PFSK-1 (cell line): ENCODE data around the gene NUDT16L1.

ENCODE experiments used
- POLR2AphosphoS5 ChIP-seq: IDR thresholded peaks from 2 replicates; pipeline ENCODE4 v1.6.1; 2012; ENCODE audit warnings: low read depth, mild to moderate bottlenecking, control low read depth, low read length, moderate library complexity
- TF ChIP-seq, protein P1 (sequence below), 2 experiments: IDR thresholded peaks; 2 replicates each; pipeline versions ENCODE4 v1.6.1 to v1.8.0; 2011 to 2012; ENCODE audit warnings: low read depth in 2 of 2, low read length in 2 of 2, control low read depth in 1 of 2, inconsistent platforms in 1 of 2, mild to moderate bottlenecking in 1 of 2, moderate library complexity in 1 of 2; ENCODE audit not compliant: insufficient read depth in 1 of 2

DNA sequence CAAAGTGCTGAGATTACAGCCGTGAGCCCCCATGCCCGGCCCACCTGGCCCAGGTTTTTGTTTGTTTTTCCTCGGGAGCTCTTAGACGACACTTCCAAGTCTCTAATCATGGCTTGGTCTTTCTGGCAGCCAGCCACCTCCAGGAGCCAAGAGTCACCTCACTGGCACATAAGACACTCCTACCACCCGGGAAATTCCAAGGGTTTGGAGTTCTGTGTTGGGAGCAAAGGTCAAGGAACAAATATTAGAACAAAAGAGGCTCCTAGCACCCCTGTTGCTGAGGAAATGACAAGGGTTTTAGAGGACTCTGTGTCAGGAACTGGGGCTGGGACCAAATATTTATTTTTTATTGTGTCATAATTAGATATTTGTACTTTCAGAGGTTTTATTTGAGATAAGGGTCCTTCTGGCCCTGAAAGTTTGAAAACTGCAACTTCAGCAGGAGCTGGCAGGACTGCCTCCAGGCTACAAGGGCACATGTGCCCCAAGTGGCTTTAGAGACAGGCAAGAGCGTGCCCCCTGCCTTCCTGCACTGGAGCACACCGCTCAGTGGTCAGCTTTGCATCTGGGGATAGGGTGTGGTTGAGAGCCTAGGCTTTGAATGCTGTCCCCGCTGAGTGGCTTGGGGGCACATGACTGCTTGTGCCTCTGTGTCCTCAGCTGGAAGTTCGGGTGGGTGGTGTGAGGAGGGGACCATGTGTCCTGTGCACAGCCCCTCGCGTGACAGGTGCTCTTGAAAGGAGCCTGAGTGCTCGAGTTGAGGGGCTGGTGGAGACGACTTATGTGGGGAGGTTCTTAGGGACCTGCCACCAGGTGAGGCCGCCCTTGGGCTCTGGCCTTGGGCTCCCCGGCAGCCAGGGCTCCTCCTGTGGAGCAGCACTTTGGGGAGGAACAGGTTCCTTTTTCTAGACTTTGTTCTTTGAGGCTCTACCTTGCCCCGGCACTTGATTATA, 39.1 kb upstream of the NUDT16L1 start:
- no peak for TF ChIP-seq POLR2AphosphoS5
- TF ChIP-seq, protein P1, sequence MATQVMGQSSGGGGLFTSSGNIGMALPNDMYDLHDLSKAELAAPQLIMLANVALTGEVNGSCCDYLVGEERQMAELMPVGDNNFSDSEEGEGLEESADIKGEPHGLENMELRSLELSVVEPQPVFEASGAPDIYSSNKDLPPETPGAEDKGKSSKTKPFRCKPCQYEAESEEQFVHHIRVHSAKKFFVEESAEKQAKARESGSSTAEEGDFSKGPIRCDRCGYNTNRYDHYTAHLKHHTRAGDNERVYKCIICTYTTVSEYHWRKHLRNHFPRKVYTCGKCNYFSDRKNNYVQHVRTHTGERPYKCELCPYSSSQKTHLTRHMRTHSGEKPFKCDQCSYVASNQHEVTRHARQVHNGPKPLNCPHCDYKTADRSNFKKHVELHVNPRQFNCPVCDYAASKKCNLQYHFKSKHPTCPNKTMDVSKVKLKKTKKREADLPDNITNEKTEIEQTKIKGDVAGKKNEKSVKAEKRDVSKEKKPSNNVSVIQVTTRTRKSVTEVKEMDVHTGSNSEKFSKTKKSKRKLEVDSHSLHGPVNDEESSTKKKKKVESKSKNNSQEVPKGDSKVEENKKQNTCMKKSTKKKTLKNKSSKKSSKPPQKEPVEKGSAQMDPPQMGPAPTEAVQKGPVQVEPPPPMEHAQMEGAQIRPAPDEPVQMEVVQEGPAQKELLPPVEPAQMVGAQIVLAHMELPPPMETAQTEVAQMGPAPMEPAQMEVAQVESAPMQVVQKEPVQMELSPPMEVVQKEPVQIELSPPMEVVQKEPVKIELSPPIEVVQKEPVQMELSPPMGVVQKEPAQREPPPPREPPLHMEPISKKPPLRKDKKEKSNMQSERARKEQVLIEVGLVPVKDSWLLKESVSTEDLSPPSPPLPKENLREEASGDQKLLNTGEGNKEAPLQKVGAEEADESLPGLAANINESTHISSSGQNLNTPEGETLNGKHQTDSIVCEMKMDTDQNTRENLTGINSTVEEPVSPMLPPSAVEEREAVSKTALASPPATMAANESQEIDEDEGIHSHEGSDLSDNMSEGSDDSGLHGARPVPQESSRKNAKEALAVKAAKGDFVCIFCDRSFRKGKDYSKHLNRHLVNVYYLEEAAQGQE (IDR thresholded peaks at IDR 0.05; ENCODE audit: insufficient read depth in 1 of 2, low read depth in 2 of 2, low read length in 2 of 2), result no peak
